Measurements from ENCODE around the gene RELB. TPM values are rescaled to one million over a fixed set of nuclear protein-coding genes. Genes with fewer than 3 reads are reported as not detected.
"Not testable (repeated sequence)": the region's sequence is repeated elsewhere in the genome, so short reads cannot be mapped to it uniquely, and the experiment has no call there.

RELB gene
- total and polyA plus RNA-seq, 8 donors, result 8.3 to 33.5 (median 17.5) TPM

DNA sequence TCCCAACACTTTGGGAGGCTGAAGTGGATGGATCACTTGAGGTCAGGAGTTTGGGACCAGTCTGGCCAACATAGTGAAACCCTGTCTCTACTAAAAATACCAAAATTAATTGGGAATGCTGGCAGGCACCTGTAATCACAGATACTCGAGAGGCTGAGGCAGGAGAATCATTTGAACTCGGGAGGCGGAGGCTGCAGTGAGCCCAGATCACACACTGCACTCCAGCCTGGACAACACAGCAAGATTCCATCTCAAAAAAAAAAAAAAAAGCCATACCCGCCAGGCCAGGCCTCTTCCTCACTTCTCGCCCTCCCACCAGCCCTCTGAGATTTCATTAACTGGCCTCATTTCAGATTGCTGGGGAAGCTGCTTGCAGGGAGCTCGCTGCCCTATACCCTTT lies 7.7 kb upstream of the RELB start:
- Histone ChIP-seq H3K36me3 (peaks cover 0 to 23% (median 8%) of the 10 kb centered on the region in 3 donors), H3K4me1 (no peaks in the 10 kb centered on the region), H3K27ac (no peak overlapping the region), H3K27me3 (no peaks in the 10 kb centered on the region), H3K9me3 (no peaks in the 10 kb centered on the region), H3K4me3 (no peak overlapping the region)
- WGBS, 2 donors, result 84 to 89% methylated on average over 6 of the region's 6 CpGs
- intact Hi-C loops (cut with DNase I), result no loop called here
- FAIRE-seq (no peak), ATAC-seq (no peak), DNase-seq (no peak)
- TF ChIP-seq, protein P1, sequence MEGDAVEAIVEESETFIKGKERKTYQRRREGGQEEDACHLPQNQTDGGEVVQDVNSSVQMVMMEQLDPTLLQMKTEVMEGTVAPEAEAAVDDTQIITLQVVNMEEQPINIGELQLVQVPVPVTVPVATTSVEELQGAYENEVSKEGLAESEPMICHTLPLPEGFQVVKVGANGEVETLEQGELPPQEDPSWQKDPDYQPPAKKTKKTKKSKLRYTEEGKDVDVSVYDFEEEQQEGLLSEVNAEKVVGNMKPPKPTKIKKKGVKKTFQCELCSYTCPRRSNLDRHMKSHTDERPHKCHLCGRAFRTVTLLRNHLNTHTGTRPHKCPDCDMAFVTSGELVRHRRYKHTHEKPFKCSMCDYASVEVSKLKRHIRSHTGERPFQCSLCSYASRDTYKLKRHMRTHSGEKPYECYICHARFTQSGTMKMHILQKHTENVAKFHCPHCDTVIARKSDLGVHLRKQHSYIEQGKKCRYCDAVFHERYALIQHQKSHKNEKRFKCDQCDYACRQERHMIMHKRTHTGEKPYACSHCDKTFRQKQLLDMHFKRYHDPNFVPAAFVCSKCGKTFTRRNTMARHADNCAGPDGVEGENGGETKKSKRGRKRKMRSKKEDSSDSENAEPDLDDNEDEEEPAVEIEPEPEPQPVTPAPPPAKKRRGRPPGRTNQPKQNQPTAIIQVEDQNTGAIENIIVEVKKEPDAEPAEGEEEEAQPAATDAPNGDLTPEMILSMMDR (IDR thresholded peaks at IDR 0.05), result no peak

DNA sequence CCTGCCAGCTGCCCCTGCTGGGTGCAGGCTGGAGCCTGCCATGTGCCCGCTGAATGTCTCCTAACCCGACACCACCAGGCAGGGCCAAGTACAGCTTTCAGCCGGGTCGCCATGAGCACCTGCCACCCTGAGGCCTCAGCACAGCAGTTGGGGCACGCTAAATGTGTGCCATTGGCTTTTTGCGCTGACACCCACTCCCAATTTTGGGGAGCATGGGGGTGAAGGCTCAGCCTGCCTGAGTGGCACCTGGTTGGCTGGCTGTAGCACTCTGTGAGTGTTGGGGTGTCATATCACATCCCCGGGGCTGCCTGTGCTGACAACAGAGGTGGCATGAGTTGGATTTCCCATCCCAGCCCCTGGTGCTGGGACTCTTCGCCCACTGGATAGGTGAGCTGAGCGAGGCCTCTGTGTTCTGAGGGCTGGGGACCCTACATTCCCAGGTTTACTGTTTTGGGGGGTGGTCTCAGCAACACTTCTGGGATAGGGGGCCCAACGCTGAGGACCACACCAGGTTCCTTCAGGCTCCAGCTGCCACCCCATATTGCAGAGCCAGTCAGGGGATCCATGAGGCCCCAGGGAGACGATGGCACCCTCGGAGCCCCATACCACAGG lies 7.2 kb upstream of the RELB start:
- Histone ChIP-seq H3K4me3 (no peak overlapping the region), H3K36me3 (peaks cover 0 to 18% (median 8%) of the 10 kb centered on the region in 3 donors), H3K27ac (no peak overlapping the region), H3K4me1 (no peaks in the 10 kb centered on the region), H3K9me3 (no peaks in the 10 kb centered on the region), H3K27me3 (no peaks in the 10 kb centered on the region)
- ATAC-seq (no peak), FAIRE-seq (no peak), DNase-seq (no peak)
- TF ChIP-seq, protein P1 (IDR thresholded peaks at IDR 0.05), result no peak
- WGBS, 2 donors, result 85 to 92% methylated on average over 12 of the region's 12 CpGs
- intact Hi-C loops (cut with DNase I), result no loop called here

DNA sequence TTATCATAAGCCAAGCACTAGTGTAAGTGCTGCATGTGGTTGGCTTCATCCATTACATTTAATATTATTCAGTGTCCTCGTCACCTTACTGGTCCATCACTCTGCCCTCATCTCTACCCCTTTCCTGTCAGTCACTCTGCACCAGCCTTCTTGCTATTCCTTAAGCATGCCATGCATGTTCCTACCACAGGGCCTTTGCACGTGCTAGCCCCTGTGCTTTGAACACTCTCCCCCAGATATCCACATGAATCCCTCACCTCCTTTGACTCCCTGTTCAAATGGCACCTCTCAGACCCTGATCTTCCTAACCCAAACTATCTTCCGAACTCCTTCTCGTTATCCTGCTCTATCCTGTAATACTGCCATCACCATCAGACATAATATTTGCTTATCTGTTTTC lies 3.2 kb upstream of the RELB start:
- FAIRE-seq (no peak), ATAC-seq (no peak), DNase-seq (no peak)
- no peaks in the 10 kb centered on the region for H3K9me3 ChIP-seq
- H3K4me3 ChIP-seq, result no peak overlapping the region
- H3K4me1 ChIP-seq, result peaks cover 0 to 6% (median 0%) of the 10 kb centered on the region in 3 donors
- no peaks in the 10 kb centered on the region for H3K27me3 ChIP-seq
- no peak overlapping the region for H3K27ac ChIP-seq
- H3K36me3 ChIP-seq, result peaks cover 0 to under 1% (median 0%) of the 10 kb centered on the region in 3 donors
- TF ChIP-seq, protein P1 (IDR thresholded peaks at IDR 0.05), result no peak
- intact Hi-C loops (cut with DNase I), result no loop called here
- WGBS, 2 donors, result 74 to 94% methylated on average over 4 of the region's 4 CpGs

DNA sequence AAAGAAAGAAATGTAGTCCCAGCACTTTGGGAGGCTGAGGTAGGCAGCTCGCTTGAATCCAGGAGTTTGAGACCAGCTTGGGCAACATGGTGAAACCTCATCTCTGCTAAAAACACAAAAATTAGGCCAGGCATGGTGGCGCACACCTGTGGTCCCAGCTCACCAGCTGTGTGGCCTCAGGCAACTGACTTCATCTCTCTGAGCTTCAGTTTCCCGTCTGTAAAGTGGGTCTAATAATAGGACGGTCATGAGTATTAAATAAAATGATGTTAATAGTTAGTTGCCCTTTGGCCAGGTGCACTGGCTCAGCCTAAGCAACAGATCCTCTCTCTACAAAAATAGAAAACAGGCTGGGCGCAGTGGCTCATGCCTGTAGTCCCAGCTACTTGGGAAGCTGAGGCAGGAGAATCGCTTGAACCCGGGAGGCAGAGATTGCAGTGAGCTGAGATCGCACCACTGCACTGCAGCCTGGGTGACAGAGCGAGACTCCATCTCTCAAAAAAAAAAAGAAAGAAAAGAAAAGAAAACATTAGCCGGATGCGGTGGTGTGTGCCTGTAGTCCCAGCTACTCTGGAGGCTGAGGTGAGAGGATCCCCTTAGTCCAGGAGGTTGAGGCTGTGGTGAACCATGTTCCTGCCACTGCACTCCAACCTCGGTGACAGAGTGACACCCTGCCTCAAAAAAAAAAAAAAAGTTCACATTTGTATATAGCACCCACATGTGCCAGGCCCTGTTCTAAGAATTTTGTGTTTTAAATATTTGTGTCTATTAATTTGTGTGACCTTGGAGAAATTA lies 1.9 kb upstream of the RELB start:
- 68 to 69% methylated on average over 12 of the region's 12 CpGs for WGBS, 2 donors
- H3K4me1 ChIP-seq; ATAC-seq; H3K27ac ChIP-seq; H3K36me3 ChIP-seq; intact Hi-C loops (cut with DNase I); H3K4me3 ChIP-seq; DNase-seq; FAIRE-seq; H3K9me3 ChIP-seq; H3K27me3 ChIP-seq: not testable (repeated sequence)

DNA sequence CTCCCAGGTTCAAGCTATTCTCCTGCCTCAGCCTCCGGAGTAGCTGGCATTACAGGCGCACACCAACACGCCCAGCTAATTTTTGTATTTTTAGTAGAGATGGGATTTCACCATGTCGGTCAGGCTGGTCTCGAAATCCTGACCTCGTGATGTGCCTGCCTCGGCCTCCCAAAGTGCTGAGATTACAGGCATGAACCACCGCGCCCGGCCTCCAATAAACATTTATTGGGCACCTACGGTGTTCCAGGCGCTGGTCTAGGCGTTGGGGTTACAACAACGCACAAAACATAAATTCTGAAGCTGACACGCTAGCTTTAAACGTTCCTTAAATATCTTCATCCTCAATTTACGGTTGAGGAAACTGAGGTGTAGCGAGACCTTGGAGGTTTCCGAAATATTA lies 599 bp upstream of the RELB start:
- DNase-seq; H3K4me1 ChIP-seq; H3K36me3 ChIP-seq; H3K9me3 ChIP-seq; H3K27me3 ChIP-seq; FAIRE-seq; ATAC-seq; intact Hi-C loops (cut with DNase I): not testable (repeated sequence)
- 60 to 67% methylated on average over 19 of the region's 19 CpGs for WGBS, 2 donors
- H3K4me3 ChIP-seq, result peak overlapping the region in 2 of 4 donors; percentile 67 to 79
- peak overlapping the region in 2 of 4 donors; percentile 42 to 59 for H3K27ac ChIP-seq

DNA sequence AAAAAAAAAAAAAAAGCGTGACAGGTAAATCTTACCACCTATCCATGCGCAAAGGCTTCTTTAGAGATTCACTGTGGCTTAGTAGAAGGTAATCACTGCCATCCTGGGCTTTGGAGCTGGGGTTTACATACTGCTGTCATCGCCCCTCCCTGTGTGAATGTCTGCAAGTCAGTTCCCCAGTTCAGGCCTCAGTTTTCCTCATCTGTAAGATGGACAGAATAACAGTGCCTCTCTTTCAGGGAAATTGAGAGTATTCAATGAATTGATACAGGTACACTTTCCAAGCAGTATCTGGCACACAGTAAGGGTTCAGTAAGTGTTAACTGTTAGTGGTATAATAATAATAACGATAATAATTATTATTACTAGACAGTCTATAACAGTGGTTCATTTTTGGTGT lies 2.2 kb downstream of the RELB start:
- TF ChIP-seq, protein P1 (IDR thresholded peaks at IDR 0.05), result no peak
- no peaks in the 10 kb centered on the region for H3K9me3 ChIP-seq
- no peak for FAIRE-seq

More for the DNA sequence above, 2.2 kb downstream of the RELB start:
- Histone ChIP-seq H3K27me3 (no peaks in the 10 kb centered on the region), H3K36me3 (no peaks in the 10 kb centered on the region), H3K27ac (no peak overlapping the region), H3K4me3 (no peak overlapping the region), H3K4me1 (peaks cover 0 to 6% (median 0%) of the 10 kb centered on the region in 3 donors)
- ATAC-seq (no peak), DNase-seq (no peak)
- 90 to 91% methylated on average over 4 of the region's 4 CpGs for WGBS, 2 donors
- intact Hi-C loops (cut with DNase I), result no loop called here

Measured in pancreas (tissue), 10 donors.